Muscle layer of duodenum (tissue), 2 donors: ENCODE measurements around the gene PDZD4.

ENCODE experiments used
- H3K27ac ChIP-seq: one replicate; pipeline ENCODE4 v1.7.0; 2013; ENCODE audit warnings: mild to moderate bottlenecking, low read length
- H3K27me3 ChIP-seq: one replicate; pipeline ENCODE4 v1.7.0; 2013; ENCODE audit warnings: low read depth, mild to moderate bottlenecking, control low read depth, low read length
- H3K36me3 ChIP-seq, 2 donors: one replicate each; pipeline ENCODE4 v1.7.0; 2013; ENCODE audit warnings: low read length in 2 of 2, control low read depth in 1 of 2, mild to moderate bottlenecking in 1 of 2; ENCODE audit not compliant: insufficient read depth in 2 of 2, control insufficient read depth in 1 of 2
- H3K4me1 ChIP-seq, 2 donors: one replicate each; pipeline ENCODE4 v1.7.0; 2013; ENCODE audit warnings: low read length in 2 of 2, mild to moderate bottlenecking in 2 of 2, control low read depth in 1 of 2, moderate library complexity in 1 of 2; ENCODE audit not compliant: insufficient read depth in 2 of 2, control insufficient read depth in 1 of 2
- H3K4me3 ChIP-seq, 2 donors: one replicate each; pipeline ENCODE4 v1.7.0; 2013; ENCODE audit warnings: low read length in 2 of 2, low read depth in 1 of 2, mild to moderate bottlenecking in 1 of 2
- H3K9me3 ChIP-seq, 2 donors: one replicate each; pipeline ENCODE4 v1.7.0; 2013; ENCODE audit warnings: low read length in 2 of 2, control low read depth in 1 of 2, mild to moderate bottlenecking in 1 of 2; ENCODE audit not compliant: control insufficient read depth in 1 of 2
- donor health status: healthy.

The PDZD4 gene

GRCh38 chrX:153853180-153853901 is 23.0 kb upstream of the PDZD4 start:
- H3K4me3 ChIP-seq: no peak overlapping the region
- no peak overlapping the region for H3K27ac ChIP-seq
- H3K27me3 ChIP-seq: no peaks in the 10 kb centered on the region
- no peaks in the 10 kb centered on the region for H3K9me3 ChIP-seq
- no peaks in the 10 kb centered on the region for H3K4me1 ChIP-seq
- no peaks in the 10 kb centered on the region for H3K36me3 ChIP-seq

GRCh38 chrX:153851981-153852380 is 21.6 kb upstream of the PDZD4 start:
- Histone ChIP-seq H3K27me3 (no peaks in the 10 kb centered on the region), H3K9me3 (no peaks in the 10 kb centered on the region), H3K27ac (no peak overlapping the region), H3K4me3 (no peak overlapping the region), H3K36me3 (no peaks in the 10 kb centered on the region), H3K4me1 (no peaks in the 10 kb centered on the region)

- no peak overlapping the region for H3K4me3 ChIP-seq
- no peaks in the 10 kb centered on the region for H3K9me3 ChIP-seq
- H3K27ac ChIP-seq: no peak overlapping the region
- H3K27me3 ChIP-seq: no peaks in the 10 kb centered on the region
- no peaks in the 10 kb centered on the region for H3K36me3 ChIP-seq
- peaks cover 0 to 4% of the 10 kb centered on the region in 2 donors for H3K4me1 ChIP-seq
Observed at GRCh38 chrX:153848325-153848724, 18.0 kb upstream of the PDZD4 start.

GRCh38 chrX:153845842-153846241 is 15.5 kb upstream of the PDZD4 start:
- Histone ChIP-seq H3K4me3 (no peak overlapping the region), H3K27ac (no peak overlapping the region), H3K9me3 (no peaks in the 10 kb centered on the region), H3K36me3 (no peaks in the 10 kb centered on the region), H3K27me3 (no peaks in the 10 kb centered on the region), H3K4me1 (peaks cover 0 to 4% of the 10 kb centered on the region in 2 donors)

GRCh38 chrX:153845195-153845594 is 14.9 kb upstream of the PDZD4 start:
- Histone ChIP-seq H3K27ac (no peak overlapping the region), H3K4me3 (no peak overlapping the region), H3K4me1 (peaks cover 0 to 4% of the 10 kb centered on the region in 2 donors), H3K9me3 (no peaks in the 10 kb centered on the region), H3K36me3 (no peaks in the 10 kb centered on the region), H3K27me3 (no peaks in the 10 kb centered on the region)

DNA sequence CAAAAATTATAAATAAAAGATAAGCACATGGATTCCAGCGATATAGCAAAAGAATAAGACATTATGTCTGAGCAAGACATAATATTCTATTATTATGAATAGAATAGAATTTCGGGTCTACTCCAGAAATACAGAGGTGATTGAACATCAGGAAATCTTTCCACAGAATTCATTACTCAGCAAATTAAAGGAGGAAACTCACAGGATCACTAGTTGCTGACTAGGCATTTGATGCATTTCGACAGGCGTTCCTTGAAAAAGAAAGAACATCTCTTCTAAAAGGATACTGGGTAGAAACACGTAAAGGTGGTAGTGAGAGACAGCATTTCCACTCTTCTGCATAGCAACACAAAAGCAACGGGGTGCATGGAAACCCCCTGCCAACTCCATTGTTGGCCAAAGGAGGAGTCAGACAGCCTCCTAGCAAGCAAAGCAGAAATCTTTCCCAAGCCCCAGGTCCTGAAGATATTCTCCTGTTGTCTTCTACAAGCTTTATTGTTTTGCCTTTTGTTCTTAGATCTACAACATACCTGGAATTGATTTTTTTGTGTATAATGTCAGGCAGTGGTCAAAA is 14.3 kb upstream of the PDZD4 start:
- Histone ChIP-seq H3K4me3 (no peak overlapping the region), H3K9me3 (no peaks in the 10 kb centered on the region), H3K4me1 (peaks cover 0 to 4% of the 10 kb centered on the region in 2 donors), H3K27me3 (no peaks in the 10 kb centered on the region), H3K27ac (no peak overlapping the region), H3K36me3 (no peaks in the 10 kb centered on the region)

- Histone ChIP-seq H3K27ac (no peak overlapping the region), H3K4me1 (no peaks in the 10 kb centered on the region), H3K36me3 (no peaks in the 10 kb centered on the region), H3K27me3 (no peaks in the 10 kb centered on the region), H3K9me3 (no peaks in the 10 kb centered on the region), H3K4me3 (no peak overlapping the region)
Observed at GRCh38 chrX:153836921-153837320, 6.6 kb upstream of the PDZD4 start.

GRCh38 chrX:153832728-153833127 is 2.4 kb upstream of the PDZD4 start:
- H3K9me3 ChIP-seq: no peaks in the 10 kb centered on the region

DNA sequence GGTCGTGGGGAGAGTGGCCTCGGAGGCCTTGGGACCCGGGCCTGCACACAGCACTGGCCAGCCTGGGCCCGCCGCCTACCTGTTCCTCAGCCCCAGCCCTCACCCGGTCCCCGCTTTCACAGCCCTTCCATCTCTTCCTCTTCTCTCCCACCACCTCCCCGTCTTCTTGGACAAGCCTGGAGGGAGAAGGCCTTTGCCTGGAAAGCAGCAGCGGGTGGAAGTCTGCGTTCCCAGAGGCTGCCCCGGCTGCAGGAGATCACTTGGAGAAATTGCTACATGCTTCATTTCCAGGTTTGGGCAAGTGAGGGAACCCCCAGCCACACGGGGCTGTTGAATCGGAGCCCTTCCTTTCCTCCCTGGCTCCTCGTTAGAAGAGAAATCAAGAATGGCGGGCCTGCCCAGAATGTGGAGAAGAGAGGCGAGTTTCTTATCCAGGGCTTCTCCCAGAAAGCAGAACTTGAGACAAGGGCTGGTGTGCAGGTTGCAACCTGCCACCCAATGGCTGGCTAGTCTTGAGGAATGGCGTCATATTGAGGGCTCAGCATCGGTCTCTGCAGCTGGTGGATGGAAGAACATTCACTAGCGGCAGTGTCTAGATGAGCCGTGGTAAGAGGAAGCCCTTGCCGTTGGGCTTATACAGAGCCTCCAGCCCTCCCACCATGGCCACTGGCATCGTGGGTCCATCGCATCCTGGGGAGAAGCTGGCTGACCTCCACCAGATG is 1.2 kb upstream of the PDZD4 start:
- peaks cover 4% of the 10 kb centered on the region for H3K27me3 ChIP-seq

More at GRCh38 chrX:153832728-153833127, 2.4 kb upstream of the PDZD4 start:
- Histone ChIP-seq H3K36me3 (no peaks in the 10 kb centered on the region), H3K4me1 (peaks cover 0 to 17% of the 10 kb centered on the region in 2 donors), H3K27me3 (no peaks in the 10 kb centered on the region), H3K4me3 (no peak overlapping the region), H3K27ac (no peak overlapping the region)

DNA sequence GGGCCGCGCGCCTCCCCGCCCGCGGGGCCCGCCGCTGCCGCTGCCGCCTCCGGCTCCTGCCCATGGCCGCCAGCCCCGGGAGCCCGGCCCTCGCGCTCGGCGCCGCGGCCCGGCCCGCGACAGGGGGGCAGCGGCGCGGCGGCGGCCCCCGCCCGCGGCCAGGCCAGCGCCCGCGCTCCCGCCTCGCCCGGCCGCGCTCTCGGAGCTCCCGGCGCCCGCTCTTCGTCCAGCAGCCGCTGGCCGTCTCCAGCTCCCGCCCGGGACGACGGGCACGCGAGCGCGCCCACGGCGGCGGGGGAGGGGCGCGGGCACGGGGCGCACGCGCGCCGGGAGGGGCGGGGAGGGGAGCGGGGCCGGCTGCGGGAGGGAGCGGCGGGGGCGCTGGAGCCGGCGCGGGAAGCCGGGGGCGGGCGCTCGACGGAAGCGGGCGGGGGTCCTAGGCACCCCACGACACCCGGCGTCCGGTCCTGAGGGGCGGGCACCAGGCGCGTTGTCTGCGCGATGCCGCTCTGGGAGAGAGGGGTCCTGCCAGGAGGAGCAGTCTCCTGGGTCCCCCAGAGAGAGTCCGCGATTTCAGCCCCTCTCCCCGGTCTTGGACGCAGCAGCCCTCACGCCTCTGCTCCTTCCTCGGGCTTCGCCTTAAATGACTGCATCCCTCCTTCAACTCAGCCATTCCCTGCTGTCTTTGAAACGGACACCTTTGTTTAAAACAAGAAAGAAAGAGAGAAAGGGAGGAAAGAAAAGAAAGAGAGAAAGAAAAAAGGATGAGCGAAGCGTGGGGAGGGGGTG is 490 bp upstream of the PDZD4 start:
- peaks cover 4% of the 10 kb centered on the region for H3K27me3 ChIP-seq
- H3K9me3 ChIP-seq: no peaks in the 10 kb centered on the region
- H3K4me3 ChIP-seq: no peak overlapping the region
- no peak overlapping the region for H3K27ac ChIP-seq
- H3K36me3 ChIP-seq: no peaks in the 10 kb centered on the region
- H3K4me1 ChIP-seq: peaks cover 0 to 20% of the 10 kb centered on the region in 2 donors

More for the DNA sequence above, 1.2 kb upstream of the PDZD4 start:
- H3K4me1 ChIP-seq: peaks cover 0 to 20% of the 10 kb centered on the region in 2 donors
- H3K9me3 ChIP-seq: no peaks in the 10 kb centered on the region
- no peak overlapping the region for H3K4me3 ChIP-seq
- no peaks in the 10 kb centered on the region for H3K36me3 ChIP-seq
- H3K27ac ChIP-seq: no peak overlapping the region

- Histone ChIP-seq H3K27ac (no peak overlapping the region), H3K4me3 (peak overlapping the region in 1 of 2 donors; percentile 64), H3K27me3 (peaks cover 4% of the 10 kb centered on the region), H3K36me3 (no peaks in the 10 kb centered on the region), H3K4me1 (peaks cover 0 to 20% of the 10 kb centered on the region in 2 donors), H3K9me3 (no peaks in the 10 kb centered on the region)
Observed at GRCh38 chrX:153829549-153829798, 870 bp downstream of the PDZD4 start.
